Measurements from ENCODE around the gene DYNLRB2. TPM values are rescaled to one million over a fixed set of nuclear protein-coding genes. Genes with fewer than 3 reads are reported as not detected.

The DYNLRB2 gene
- polyA plus RNA-seq (2013, experiment 1 of 2), result not detected
- not detected for polyA plus RNA-seq (2013, experiment 2 of 2)

- Histone ChIP-seq H3K36me3 (ENCODE audit: control insufficient read depth, insufficient read depth, low read length) (no peaks in the 10 kb centered on the region), H3K4me3 (ENCODE audit: extremely low read depth, insufficient read depth, low read length, poor library complexity, severe bottlenecking) (peak within 1 kb of the TSS; percentile 57), H3K4me1 (ENCODE audit: control insufficient read depth, insufficient read depth, low read length, poor library complexity, severe bottlenecking) (no peaks in the 10 kb centered on the region), H3K27ac (ENCODE audit: low read depth, low read length, severe bottlenecking) (peak within 1 kb of the TSS; percentile 53), H3K9me3 (ENCODE audit: control insufficient read depth, low read length) (no peaks in the 10 kb centered on the region)
- WGBS, 2 experiments (ENCODE audit: insufficient coverage in 2 of 2), result 5% methylated on average over 44 to 53 of the region's 55 CpGs
Observed at GRCh38 chr16:80540516-80541305, at the start of gene DYNLRB2. DYNLRB2 (plus strand) TSS chr16:80540993; CDS start chr16:80541077, 84 bp downstream.

GRCh38 chr16:80500116-80500859, 40.5 kb upstream of the DYNLRB2 start:
- no peak overlapping the region for H3K4me3 ChIP-seq (ENCODE audit: extremely low read depth, insufficient read depth, low read length, poor library complexity, severe bottlenecking)
- H3K4me1 ChIP-seq (ENCODE audit: control insufficient read depth, insufficient read depth, low read length, poor library complexity, severe bottlenecking), result no peaks in the 10 kb centered on the region
- no peaks in the 10 kb centered on the region for H3K36me3 ChIP-seq (ENCODE audit: control insufficient read depth, insufficient read depth, low read length)
- WGBS, 2 experiments (ENCODE audit: insufficient coverage in 2 of 2), result 97 to 100% methylated on average over 4 to 6 of the region's 11 CpGs
- H3K27ac ChIP-seq (ENCODE audit: low read depth, low read length, severe bottlenecking), result no peak overlapping the region
- no peaks in the 10 kb centered on the region for H3K9me3 ChIP-seq (ENCODE audit: control insufficient read depth, low read length)

GRCh38 chr16:80500961-80501525, 39.8 kb upstream of the DYNLRB2 start:
- no peaks in the 10 kb centered on the region for H3K9me3 ChIP-seq (ENCODE audit: control insufficient read depth, low read length)
- no peaks in the 10 kb centered on the region for H3K4me1 ChIP-seq (ENCODE audit: control insufficient read depth, insufficient read depth, low read length, poor library complexity, severe bottlenecking)
- no peak overlapping the region for H3K27ac ChIP-seq (ENCODE audit: low read depth, low read length, severe bottlenecking)
- WGBS, 2 experiments (ENCODE audit: insufficient coverage in 2 of 2), result 94 to 100% methylated on average over 1 to 3 of the region's 3 CpGs
- H3K4me3 ChIP-seq (ENCODE audit: extremely low read depth, insufficient read depth, low read length, poor library complexity, severe bottlenecking), result no peak overlapping the region
- no peaks in the 10 kb centered on the region for H3K36me3 ChIP-seq (ENCODE audit: control insufficient read depth, insufficient read depth, low read length)

GRCh38 chr16:80503107-80503506, 37.7 kb upstream of the DYNLRB2 start:
- H3K27ac ChIP-seq (ENCODE audit: low read depth, low read length, severe bottlenecking), result no peak overlapping the region
- H3K9me3 ChIP-seq (ENCODE audit: control insufficient read depth, low read length), result no peaks in the 10 kb centered on the region
- H3K4me1 ChIP-seq (ENCODE audit: control insufficient read depth, insufficient read depth, low read length, poor library complexity, severe bottlenecking), result no peaks in the 10 kb centered on the region
- no peaks in the 10 kb centered on the region for H3K36me3 ChIP-seq (ENCODE audit: control insufficient read depth, insufficient read depth, low read length)
- no peak overlapping the region for H3K4me3 ChIP-seq (ENCODE audit: extremely low read depth, insufficient read depth, low read length, poor library complexity, severe bottlenecking)
- no CpG with 5 or more reads among the region's 2 CpGs for WGBS, 2 experiments (ENCODE audit: insufficient coverage in 2 of 2)

GRCh38 chr16:80507538-80507937, 33.3 kb upstream of the DYNLRB2 start:
- Histone ChIP-seq H3K4me3 (ENCODE audit: extremely low read depth, insufficient read depth, low read length, poor library complexity, severe bottlenecking) (no peak overlapping the region), H3K36me3 (ENCODE audit: control insufficient read depth, insufficient read depth, low read length) (no peaks in the 10 kb centered on the region), H3K4me1 (ENCODE audit: control insufficient read depth, insufficient read depth, low read length, poor library complexity, severe bottlenecking) (no peaks in the 10 kb centered on the region), H3K27ac (ENCODE audit: low read depth, low read length, severe bottlenecking) (no peak overlapping the region), H3K9me3 (ENCODE audit: control insufficient read depth, low read length) (no peaks in the 10 kb centered on the region)
- WGBS, 2 experiments (ENCODE audit: insufficient coverage in 2 of 2), result 71 to 86% methylated on average over 2 to 4 of the region's 4 CpGs

GRCh38 chr16:80509872-80510271, 30.9 kb upstream of the DYNLRB2 start:
- Histone ChIP-seq H3K9me3 (ENCODE audit: control insufficient read depth, low read length) (no peaks in the 10 kb centered on the region), H3K27ac (ENCODE audit: low read depth, low read length, severe bottlenecking) (no peak overlapping the region), H3K4me1 (ENCODE audit: control insufficient read depth, insufficient read depth, low read length, poor library complexity, severe bottlenecking) (no peaks in the 10 kb centered on the region), H3K4me3 (ENCODE audit: extremely low read depth, insufficient read depth, low read length, poor library complexity, severe bottlenecking) (no peak overlapping the region), H3K36me3 (ENCODE audit: control insufficient read depth, insufficient read depth, low read length) (no peaks in the 10 kb centered on the region)
- WGBS, 2 experiments (ENCODE audit: insufficient coverage in 2 of 2), result 57 to 61% methylated on average over 4 to 5 of the region's 6 CpGs

- no peak overlapping the region for H3K27ac ChIP-seq (ENCODE audit: low read depth, low read length, severe bottlenecking)
- H3K4me3 ChIP-seq (ENCODE audit: extremely low read depth, insufficient read depth, low read length, poor library complexity, severe bottlenecking), result no peak overlapping the region
- no peaks in the 10 kb centered on the region for H3K4me1 ChIP-seq (ENCODE audit: control insufficient read depth, insufficient read depth, low read length, poor library complexity, severe bottlenecking)
- H3K9me3 ChIP-seq (ENCODE audit: control insufficient read depth, low read length), result no peaks in the 10 kb centered on the region
- no peaks in the 10 kb centered on the region for H3K36me3 ChIP-seq (ENCODE audit: control insufficient read depth, insufficient read depth, low read length)
- WGBS, 2 experiments (ENCODE audit: insufficient coverage in 2 of 2), result 86 to 91% methylated on average over 5 to 6 of the region's 9 CpGs
Observed at GRCh38 chr16:80511824-80512592, 28.8 kb upstream of the DYNLRB2 start.

- no peak overlapping the region for H3K4me3 ChIP-seq (ENCODE audit: extremely low read depth, insufficient read depth, low read length, poor library complexity, severe bottlenecking)
- WGBS, 2 experiments (ENCODE audit: insufficient coverage in 2 of 2), result no CpG with 5 or more reads among the region's 1 CpG
- H3K9me3 ChIP-seq (ENCODE audit: control insufficient read depth, low read length), result no peaks in the 10 kb centered on the region
Observed at GRCh38 chr16:80512593-80512853, 28.3 kb upstream of the DYNLRB2 start.

GRCh38 chr16:80515374-80515773, 25.4 kb upstream of the DYNLRB2 start:
- Histone ChIP-seq H3K4me3 (ENCODE audit: extremely low read depth, insufficient read depth, low read length, poor library complexity, severe bottlenecking) (no peak overlapping the region), H3K36me3 (ENCODE audit: control insufficient read depth, insufficient read depth, low read length) (no peaks in the 10 kb centered on the region), H3K27ac (ENCODE audit: low read depth, low read length, severe bottlenecking) (no peak overlapping the region), H3K4me1 (ENCODE audit: control insufficient read depth, insufficient read depth, low read length, poor library complexity, severe bottlenecking) (no peaks in the 10 kb centered on the region), H3K9me3 (ENCODE audit: control insufficient read depth, low read length) (no peaks in the 10 kb centered on the region)
- WGBS, 2 experiments (ENCODE audit: insufficient coverage in 2 of 2), result 96% methylated on average over 3 of the region's 5 CpGs; no CpG with 5 or more reads in 1 of the 2 experiments

More at GRCh38 chr16:80512593-80512853, 28.3 kb upstream of the DYNLRB2 start:
- H3K36me3 ChIP-seq (ENCODE audit: control insufficient read depth, insufficient read depth, low read length), result no peaks in the 10 kb centered on the region
- H3K27ac ChIP-seq (ENCODE audit: low read depth, low read length, severe bottlenecking), result no peak overlapping the region
- H3K4me1 ChIP-seq (ENCODE audit: control insufficient read depth, insufficient read depth, low read length, poor library complexity, severe bottlenecking), result no peaks in the 10 kb centered on the region

- Histone ChIP-seq H3K4me3 (ENCODE audit: extremely low read depth, insufficient read depth, low read length, poor library complexity, severe bottlenecking) (no peak overlapping the region), H3K36me3 (ENCODE audit: control insufficient read depth, insufficient read depth, low read length) (no peaks in the 10 kb centered on the region), H3K27ac (ENCODE audit: low read depth, low read length, severe bottlenecking) (no peak overlapping the region), H3K4me1 (ENCODE audit: control insufficient read depth, insufficient read depth, low read length, poor library complexity, severe bottlenecking) (no peaks in the 10 kb centered on the region), H3K9me3 (ENCODE audit: control insufficient read depth, low read length) (no peaks in the 10 kb centered on the region)
- WGBS, 2 experiments (ENCODE audit: insufficient coverage in 2 of 2), result no CpG with 5 or more reads among the region's 2 CpGs
Observed at GRCh38 chr16:80517846-80518245, 22.9 kb upstream of the DYNLRB2 start.

All from mesodermal cell (in vitro differentiated cells).